ENCODE results near the gene HECW1.

GRCh38 chr7:43449577-43449976 lies 337.1 kb downstream of the HECW1 start:
- TF ChIP-seq POLR2AphosphoS5 (IDR thresholded peaks at IDR 0.05; ENCODE audit: low read depth, low read length) (no peak), SIN3A (IDR thresholded peaks at IDR 0.05; ENCODE audit: borderline replicate concordance, insufficient read depth, low read length) (no peak), REST (IDR thresholded peaks at IDR 0.05; ENCODE audit: insufficient read depth in 1 of 2, low read depth in 2 of 2, low read length in 2 of 2) (no peak), TAF1 (IDR thresholded peaks at IDR 0.05; ENCODE audit: borderline replicate concordance, insufficient read depth, low read length) (no peak)
